Stimulated activated CD8-positive, alpha-beta memory T cell treated with anti-CD3 and anti-CD28 coated beads, Interleukin-7, amount 100 ng/mL, for 4 hours (primary cell): Measurements from ENCODE around the gene ARHGAP40.

Experiments
- DNase-seq, 2 donors: peaks; one replicate each; pipeline ENCODE4 v3.0.0-alpha.2; 2020; ENCODE audit warnings: low read depth in 2 of 2

The ARHGAP40 gene

GRCh38 chr20:38676576-38676975 is 75.0 kb downstream of the ARHGAP40 start:
- no peak for DNase-seq

GRCh38 chr20:38680500-38681306 is 79.1 kb downstream of the ARHGAP40 start:
- DNase-seq, result no peak

- no peak for DNase-seq
Observed at GRCh38 chr20:38685271-38685670, 83.7 kb downstream of the ARHGAP40 start.

- DNase-seq, result peak in 1 of 2 donors; percentile 9
Observed at GRCh38 chr20:38685853-38686473, 84.4 kb downstream of the ARHGAP40 start.

- DNase-seq, result no peak
Observed at GRCh38 chr20:38692436-38693411, 91.1 kb downstream of the ARHGAP40 start.

- DNase-seq, result no peak
Observed at GRCh38 chr20:38697306-38697705, 95.7 kb downstream of the ARHGAP40 start.

GRCh38 chr20:38698541-38698940 is 96.9 kb downstream of the ARHGAP40 start:
- DNase-seq, result no peak

- no peak for DNase-seq
Observed at GRCh38 chr20:38700141-38700540, 98.5 kb downstream of the ARHGAP40 start.
